K562 (cell line): Measurements from ENCODE around the gene SNAP23.

Source experiments
- POLR2AphosphoS5 ChIP-seq: IDR thresholded peaks from 2 replicates; pipeline ENCODE4 v1.6.1; 2011; ENCODE audit warnings: mild to moderate bottlenecking, low read depth, low read length, moderate library complexity; ENCODE audit not compliant: control insufficient read depth, insufficient read depth
- RBM14 ChIP-seq: fragments of 200-400 bp; formaldehyde crosslinking; IDR thresholded peaks from 2 replicates; pipeline ENCODE4 v1.6.1; 2018; ENCODE audit warnings: low read depth, mild to moderate bottlenecking, low read length, moderate library complexity, borderline replicate concordance; ENCODE audit not compliant: insufficient read depth
- TF ChIP-seq, protein P1 (sequence below): fragments of 450-650 bp; IDR thresholded peaks from 2 replicates; pipeline ENCODE4 v1.6.1; 2016; ENCODE audit warnings: borderline replicate concordance

DNA sequence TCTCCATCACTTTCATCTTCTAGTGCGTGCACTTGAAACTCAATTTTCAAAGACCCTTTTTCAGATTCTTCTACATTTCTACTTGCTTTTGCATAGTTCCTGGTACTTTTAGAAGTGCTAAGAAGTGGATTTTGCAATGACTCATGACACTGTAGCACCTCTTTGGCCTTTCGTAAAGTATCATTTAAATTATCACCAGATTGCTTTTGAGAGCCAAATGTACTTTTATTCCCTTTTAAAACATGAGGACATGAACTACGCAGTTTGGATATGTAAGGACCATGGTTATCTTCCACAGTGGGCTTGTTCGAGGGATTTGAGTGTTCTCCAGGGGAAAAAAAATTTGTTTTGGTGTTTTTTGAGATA is 45.0 kb upstream of the SNAP23 start:
- TF ChIP-seq POLR2AphosphoS5, result no peak
- TF ChIP-seq RBM14, result no peak
- TF ChIP-seq, protein P1, sequence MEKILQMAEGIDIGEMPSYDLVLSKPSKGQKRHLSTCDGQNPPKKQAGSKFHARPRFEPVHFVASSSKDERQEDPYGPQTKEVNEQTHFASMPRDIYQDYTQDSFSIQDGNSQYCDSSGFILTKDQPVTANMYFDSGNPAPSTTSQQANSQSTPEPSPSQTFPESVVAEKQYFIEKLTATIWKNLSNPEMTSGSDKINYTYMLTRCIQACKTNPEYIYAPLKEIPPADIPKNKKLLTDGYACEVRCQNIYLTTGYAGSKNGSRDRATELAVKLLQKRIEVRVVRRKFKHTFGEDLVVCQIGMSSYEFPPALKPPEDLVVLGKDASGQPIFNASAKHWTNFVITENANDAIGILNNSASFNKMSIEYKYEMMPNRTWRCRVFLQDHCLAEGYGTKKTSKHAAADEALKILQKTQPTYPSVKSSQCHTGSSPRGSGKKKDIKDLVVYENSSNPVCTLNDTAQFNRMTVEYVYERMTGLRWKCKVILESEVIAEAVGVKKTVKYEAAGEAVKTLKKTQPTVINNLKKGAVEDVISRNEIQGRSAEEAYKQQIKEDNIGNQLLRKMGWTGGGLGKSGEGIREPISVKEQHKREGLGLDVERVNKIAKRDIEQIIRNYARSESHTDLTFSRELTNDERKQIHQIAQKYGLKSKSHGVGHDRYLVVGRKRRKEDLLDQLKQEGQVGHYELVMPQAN, result no peak
